RWPE2 (cell line): Measurements from ENCODE around the gene APPBP2.
"Not testable (repeated sequence)": the region's sequence is repeated elsewhere in the genome, so short reads cannot be mapped to it uniquely, and the experiment has no call there.

Experiments
- ATAC-seq: fragments of 200-7000 bp; cut with Tn5 transposase; 3 replicates; pipeline ENCODE4 v1.9.1; 2021; ENCODE audit warnings: low read depth
- DNase-seq: peaks from one replicate; pipeline ENCODE4 v3.0.0-alpha.2; 2020; ENCODE audit warnings: low spot score
- H3K27ac ChIP-seq: fragments of 450-650 bp; 2 replicates; pipeline ENCODE4 v1.5.1; 2017; ENCODE audit warnings: mild to moderate bottlenecking; ENCODE audit not compliant: poor library complexity, severe bottlenecking
- H3K27me3 ChIP-seq: fragments of 250-450 bp; sonication (Bioruptor Pico); 2 replicates; pipeline ENCODE4 v1.5.1; 2021; ENCODE audit warnings: mild to moderate bottlenecking, moderate library complexity; ENCODE audit not compliant: insufficient read depth, poor library complexity, severe bottlenecking
- H3K36me3 ChIP-seq: fragments of 250-450 bp; sonication (Bioruptor Pico); 2 replicates; pipeline ENCODE4 v1.5.1; 2020; ENCODE audit warnings: low read depth, mild to moderate bottlenecking, moderate library complexity
- H3K4me1 ChIP-seq: fragments of 250-450 bp; sonication (Bioruptor Pico); 2 replicates; pipeline ENCODE4 v1.5.1; 2021; ENCODE audit warnings: mild to moderate bottlenecking, moderate library complexity; ENCODE audit not compliant: insufficient read depth, poor library complexity, severe bottlenecking
- H3K4me3 ChIP-seq: fragments of 250-450 bp; sonication (Bioruptor Pico); 2 replicates; pipeline ENCODE4 v1.5.1; 2021; ENCODE audit warnings: mild to moderate bottlenecking, moderate library complexity; ENCODE audit not compliant: severe bottlenecking
- H3K9me3 ChIP-seq: fragments of 250-450 bp; sonication (Bioruptor Pico); 2 replicates; pipeline ENCODE4 v1.5.1; 2021; ENCODE audit warnings: mild to moderate bottlenecking, moderate library complexity; ENCODE audit not compliant: severe bottlenecking
- TF ChIP-seq, protein P1 (sequence below): fragments of 450-650 bp; IDR thresholded peaks from one replicate; pipeline ENCODE4 v1.5.1; 2017; ENCODE audit warnings: mild to moderate bottlenecking, moderate library complexity; ENCODE audit not compliant: poor library complexity, severe bottlenecking

Gene APPBP2

DNA sequence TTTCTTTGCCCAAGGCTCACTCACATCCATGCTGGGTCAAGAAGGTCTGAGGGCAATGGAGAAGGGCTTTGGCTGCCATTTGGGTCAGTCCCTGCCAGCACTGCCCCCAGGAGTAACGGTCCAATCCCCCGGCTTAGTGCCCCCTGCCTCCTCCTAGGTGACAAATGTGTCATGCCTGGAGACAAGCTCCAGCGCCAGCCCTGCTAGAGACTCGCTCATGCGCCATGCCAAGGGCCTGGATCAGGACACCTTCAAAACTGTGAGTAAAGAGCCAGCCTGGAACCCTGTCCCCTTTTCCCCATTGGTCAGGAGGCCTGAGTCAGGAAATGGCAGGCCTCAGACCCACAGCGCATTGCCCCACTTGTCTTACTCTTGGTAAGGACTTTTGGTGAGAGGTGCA is 100.4 kb downstream of the APPBP2 start:
- Histone ChIP-seq H3K4me1 (no peaks in the 10 kb centered on the region), H3K27me3 (no peaks in the 10 kb centered on the region), H3K4me3 (no peak overlapping the region), H3K36me3 (no peaks in the 10 kb centered on the region), H3K9me3 (no peaks in the 10 kb centered on the region), H3K27ac (no peak overlapping the region)
- TF ChIP-seq, protein P1, sequence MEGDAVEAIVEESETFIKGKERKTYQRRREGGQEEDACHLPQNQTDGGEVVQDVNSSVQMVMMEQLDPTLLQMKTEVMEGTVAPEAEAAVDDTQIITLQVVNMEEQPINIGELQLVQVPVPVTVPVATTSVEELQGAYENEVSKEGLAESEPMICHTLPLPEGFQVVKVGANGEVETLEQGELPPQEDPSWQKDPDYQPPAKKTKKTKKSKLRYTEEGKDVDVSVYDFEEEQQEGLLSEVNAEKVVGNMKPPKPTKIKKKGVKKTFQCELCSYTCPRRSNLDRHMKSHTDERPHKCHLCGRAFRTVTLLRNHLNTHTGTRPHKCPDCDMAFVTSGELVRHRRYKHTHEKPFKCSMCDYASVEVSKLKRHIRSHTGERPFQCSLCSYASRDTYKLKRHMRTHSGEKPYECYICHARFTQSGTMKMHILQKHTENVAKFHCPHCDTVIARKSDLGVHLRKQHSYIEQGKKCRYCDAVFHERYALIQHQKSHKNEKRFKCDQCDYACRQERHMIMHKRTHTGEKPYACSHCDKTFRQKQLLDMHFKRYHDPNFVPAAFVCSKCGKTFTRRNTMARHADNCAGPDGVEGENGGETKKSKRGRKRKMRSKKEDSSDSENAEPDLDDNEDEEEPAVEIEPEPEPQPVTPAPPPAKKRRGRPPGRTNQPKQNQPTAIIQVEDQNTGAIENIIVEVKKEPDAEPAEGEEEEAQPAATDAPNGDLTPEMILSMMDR: no peak
- no peak for ATAC-seq
- DNase-seq: no peak

DNA sequence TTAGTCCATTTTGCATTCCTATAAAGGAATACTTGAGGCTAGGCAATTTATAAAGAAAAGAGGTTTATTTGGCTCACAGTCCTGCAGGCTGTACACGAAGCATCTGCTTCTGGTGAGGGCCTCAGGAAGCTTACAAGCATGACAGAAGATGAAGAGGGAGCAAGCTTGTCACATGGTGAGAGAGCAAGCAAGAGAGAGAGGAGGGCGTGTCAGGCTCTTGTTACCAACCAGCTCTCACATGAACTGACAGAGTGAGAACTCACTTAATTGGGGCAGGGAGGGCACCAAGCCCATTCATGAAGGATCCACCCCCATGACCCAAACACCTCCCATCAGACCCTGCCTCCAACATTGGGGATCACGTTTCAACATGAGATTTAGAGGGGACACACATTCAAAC is 102.2 kb downstream of the APPBP2 start:
- H3K27ac ChIP-seq: no peak overlapping the region
- H3K4me1 ChIP-seq: no peaks in the 10 kb centered on the region
- H3K4me3 ChIP-seq: no peak overlapping the region
- no peak for DNase-seq
- no peaks in the 10 kb centered on the region for H3K9me3 ChIP-seq
- no peaks in the 10 kb centered on the region for H3K27me3 ChIP-seq
- no peak for ATAC-seq
- H3K36me3 ChIP-seq: no peaks in the 10 kb centered on the region
- TF ChIP-seq, protein P1: no peak

DNA sequence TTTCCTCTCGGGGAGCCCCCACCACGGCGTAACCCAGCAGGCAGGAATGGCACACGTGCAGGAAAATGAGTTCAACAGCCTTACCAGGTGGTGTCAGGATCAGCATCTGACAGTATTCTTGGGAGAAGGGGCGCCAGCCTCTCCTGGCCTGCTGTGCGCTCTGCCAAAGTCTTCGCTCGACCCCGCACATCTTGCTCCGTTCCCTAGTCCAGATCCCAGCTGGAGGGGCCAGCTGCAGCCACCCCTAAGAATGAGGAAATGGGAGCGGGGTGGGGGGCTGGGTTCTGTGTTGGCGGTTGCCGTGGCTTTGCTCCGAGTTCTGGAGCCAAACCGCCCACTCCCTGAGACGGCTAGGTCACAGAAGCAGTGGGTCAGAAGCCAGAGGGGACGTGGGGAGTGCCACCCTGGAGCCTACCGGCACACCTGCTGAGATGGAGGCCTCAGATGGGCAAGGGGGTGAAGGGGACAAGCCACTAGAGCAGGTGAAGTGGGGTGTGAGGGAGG is 103.8 kb downstream of the APPBP2 start, which contains the start of gene CHCT1:
TSS of gene CHCT1 (plus strand) at position 328 of the 504 bp plus-strand sequence. CDS start at position 432, 104 bp downstream.
- no peaks in the 10 kb centered on the region for H3K4me1 ChIP-seq
- H3K4me3 ChIP-seq: no peak within 1 kb of the TSS
- H3K36me3 ChIP-seq: no peaks in the 10 kb centered on the region
- ATAC-seq: no peak
- no peaks in the 10 kb centered on the region for H3K9me3 ChIP-seq
- TF ChIP-seq, protein P1: no peak
- H3K27ac ChIP-seq: no peak within 1 kb of the TSS
- H3K27me3 ChIP-seq: no peaks in the 10 kb centered on the region
- DNase-seq: no peak

DNA sequence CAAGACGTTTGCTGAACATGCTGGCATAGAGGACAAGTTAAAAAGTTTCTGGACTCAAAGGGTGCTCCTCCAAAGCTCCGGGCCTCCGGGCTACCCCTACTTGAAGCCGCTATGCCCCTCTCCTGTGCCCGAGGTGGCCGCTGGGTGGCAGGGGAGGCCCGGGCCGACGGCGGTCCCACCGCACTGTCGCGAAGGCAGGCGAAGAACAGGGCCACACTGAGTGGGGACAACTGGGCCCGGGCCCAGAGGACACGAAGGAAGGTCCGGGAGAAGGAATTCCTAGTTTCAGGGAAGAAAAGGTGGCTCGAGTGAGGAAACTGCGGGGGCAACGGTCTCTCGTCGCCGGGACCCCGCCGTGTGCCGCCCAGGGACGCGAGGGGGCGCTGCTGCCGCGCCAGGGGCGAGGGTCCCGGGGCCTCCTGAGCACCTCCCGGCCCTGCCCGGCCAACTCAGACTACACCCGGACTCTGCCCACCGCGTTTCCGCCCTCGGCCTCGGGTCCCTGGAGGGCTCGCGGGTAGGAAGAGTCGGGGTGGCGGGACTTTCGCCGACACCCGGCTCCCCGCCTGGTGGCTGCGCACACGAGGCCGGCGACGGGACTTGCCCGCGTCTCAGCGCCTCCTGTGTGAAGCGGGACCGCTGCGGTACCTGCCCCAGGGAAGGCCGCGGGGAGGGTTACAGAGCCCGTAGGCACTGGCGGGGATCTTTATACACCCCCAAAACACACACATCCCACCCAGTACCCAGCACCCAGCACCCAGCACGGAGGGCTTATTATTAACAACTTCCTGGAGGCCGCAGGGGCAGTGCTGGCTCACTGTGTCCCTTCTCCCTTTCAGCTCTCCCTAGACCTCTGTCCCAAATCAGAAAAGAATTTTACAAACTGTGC is 104.5 kb downstream of the APPBP2 start:
- Histone ChIP-seq H3K27me3 (no peaks in the 10 kb centered on the region), H3K9me3 (no peaks in the 10 kb centered on the region), H3K4me3 (no peak overlapping the region), H3K27ac (no peak overlapping the region), H3K36me3 (no peaks in the 10 kb centered on the region), H3K4me1 (no peaks in the 10 kb centered on the region)
- ATAC-seq (peak; percentile 89), DNase-seq (no peak)
- TF ChIP-seq, protein P1: peak; percentile 86

DNA sequence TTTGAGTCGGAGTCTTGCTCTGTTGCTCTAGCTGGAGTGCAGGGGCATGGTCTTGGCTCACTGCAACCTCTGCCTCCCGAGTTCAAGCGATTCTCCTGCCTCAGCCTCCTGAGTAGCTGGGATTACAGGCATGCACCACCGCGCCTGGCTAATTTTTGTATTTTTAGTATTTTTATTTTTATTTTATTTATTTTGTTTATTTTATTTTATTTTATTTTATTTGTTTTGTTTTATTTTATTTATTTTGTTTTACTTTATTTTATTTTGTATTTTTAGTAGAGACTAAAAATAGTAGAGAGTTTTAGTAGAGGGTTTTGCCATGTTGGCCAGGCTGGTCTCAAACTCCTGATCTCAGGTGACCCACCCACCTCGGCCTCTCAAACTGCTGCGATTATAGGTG is 106.2 kb downstream of the APPBP2 start:
- H3K36me3 ChIP-seq, H3K4me1 ChIP-seq, H3K9me3 ChIP-seq, DNase-seq, H3K27me3 ChIP-seq, H3K4me3 ChIP-seq, ATAC-seq, H3K27ac ChIP-seq: not testable (repeated sequence)

DNA sequence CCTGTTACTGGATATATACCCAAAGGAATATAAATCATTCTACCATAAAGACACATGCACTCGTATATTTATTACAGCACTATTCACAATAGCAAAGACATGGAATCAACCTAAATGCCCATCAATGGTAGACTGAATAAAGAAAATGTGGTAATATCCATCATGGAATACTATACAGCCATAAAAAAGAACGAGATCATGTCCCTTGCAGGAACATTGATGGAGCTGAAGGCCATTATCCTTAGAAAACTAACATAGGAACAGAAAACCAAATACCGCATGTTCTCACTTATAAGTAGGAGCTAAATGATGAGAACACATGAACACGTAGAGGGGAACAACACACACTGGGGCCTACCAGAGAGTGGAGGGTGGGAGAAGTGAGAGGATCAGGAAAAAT is 107.0 kb downstream of the APPBP2 start:
- H3K4me3 ChIP-seq, H3K27me3 ChIP-seq, DNase-seq, H3K27ac ChIP-seq, H3K36me3 ChIP-seq, H3K9me3 ChIP-seq, ATAC-seq, H3K4me1 ChIP-seq: not testable (repeated sequence)
